A673 (cell line): ENCODE results near the gene SPECC1.

Experiments used
- EZH2 ChIP-seq: fragments of 200-600 bp; sonication (generic); IDR thresholded peaks from 2 replicates; pipeline ENCODE4 v1.6.1; 2017; ENCODE audit warnings: borderline replicate concordance, low read depth, mild to moderate bottlenecking, mixed read lengths, antibody characterized with exemption, low read length; ENCODE audit not compliant: poor library complexity, severe bottlenecking
- TF ChIP-seq, protein P1 (sequence below): fragments of 300-800, 200-600 bp; sonication (generic); conservative IDR thresholded peaks from 2 replicates; pipeline ENCODE4 v1.5.1; 2017; ENCODE audit warnings: low read depth, mild to moderate bottlenecking, antibody characterized with exemption, low read length, moderate library complexity, mixed read lengths

DNA sequence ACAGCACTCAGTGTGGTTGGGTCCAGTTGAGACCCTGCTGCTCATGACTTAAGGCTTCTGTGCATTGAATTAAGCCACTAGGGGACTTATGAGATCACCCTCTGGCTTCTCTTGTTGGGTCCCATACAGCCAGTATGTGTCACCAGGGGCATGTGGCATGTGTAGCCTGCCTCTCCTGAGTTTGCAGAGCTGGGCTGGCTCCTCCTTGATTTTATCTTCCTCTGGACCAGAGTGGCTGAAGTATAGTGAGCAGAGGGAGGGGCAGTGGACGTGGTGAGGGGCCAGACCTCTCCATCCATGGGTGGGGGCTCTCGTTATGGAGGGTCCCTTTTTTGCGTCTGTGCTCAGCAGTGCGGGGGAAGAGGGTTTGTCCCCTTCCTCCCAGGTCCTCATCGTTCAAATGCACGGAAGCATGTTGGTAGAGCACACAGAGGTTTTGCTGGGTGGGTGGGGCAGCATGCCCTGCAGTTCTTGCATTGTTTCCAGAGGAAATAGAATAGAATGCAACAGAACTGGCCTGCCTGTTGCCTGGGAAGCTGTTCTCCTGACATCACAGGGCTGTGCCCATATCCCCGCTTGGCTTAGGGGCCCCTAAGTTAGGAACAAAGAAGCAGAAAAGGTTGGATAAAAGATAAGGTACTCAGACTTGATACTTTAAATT lies 77.4 kb downstream of the SPECC1 start:
- TF ChIP-seq, protein P1, sequence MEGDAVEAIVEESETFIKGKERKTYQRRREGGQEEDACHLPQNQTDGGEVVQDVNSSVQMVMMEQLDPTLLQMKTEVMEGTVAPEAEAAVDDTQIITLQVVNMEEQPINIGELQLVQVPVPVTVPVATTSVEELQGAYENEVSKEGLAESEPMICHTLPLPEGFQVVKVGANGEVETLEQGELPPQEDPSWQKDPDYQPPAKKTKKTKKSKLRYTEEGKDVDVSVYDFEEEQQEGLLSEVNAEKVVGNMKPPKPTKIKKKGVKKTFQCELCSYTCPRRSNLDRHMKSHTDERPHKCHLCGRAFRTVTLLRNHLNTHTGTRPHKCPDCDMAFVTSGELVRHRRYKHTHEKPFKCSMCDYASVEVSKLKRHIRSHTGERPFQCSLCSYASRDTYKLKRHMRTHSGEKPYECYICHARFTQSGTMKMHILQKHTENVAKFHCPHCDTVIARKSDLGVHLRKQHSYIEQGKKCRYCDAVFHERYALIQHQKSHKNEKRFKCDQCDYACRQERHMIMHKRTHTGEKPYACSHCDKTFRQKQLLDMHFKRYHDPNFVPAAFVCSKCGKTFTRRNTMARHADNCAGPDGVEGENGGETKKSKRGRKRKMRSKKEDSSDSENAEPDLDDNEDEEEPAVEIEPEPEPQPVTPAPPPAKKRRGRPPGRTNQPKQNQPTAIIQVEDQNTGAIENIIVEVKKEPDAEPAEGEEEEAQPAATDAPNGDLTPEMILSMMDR = no peak
- no peak for TF ChIP-seq EZH2
